RWPE1 (cell line): Measurements from ENCODE around the gene COL9A3.

Experiments
- CTCF ChIA-PET: fragments of 350-600 bp; sonication (Branson Sonifier 250); formaldehyde crosslinking; extraction: SDS; loops from one replicate; lab custom pipeline; 2021; lab: Yijun Ruan, JAX
- POLR2A ChIA-PET: fragments of 400-600 bp; formaldehyde crosslinking; extraction: SDS; loops from one replicate; lab custom pipeline; 2020; ENCODE audit warnings: antibody characterized with exemption; ENCODE audit not compliant: low non-redundant PET; lab: Yijun Ruan, JAX
- DNase-seq: peaks from one replicate; pipeline ENCODE4 v3.0.0; 2012; ENCODE audit warnings: low spot score
- H3K27ac ChIP-seq: fragments of 450-650 bp; 2 replicates; pipeline ENCODE4 v1.5.1; 2017
- CTCF ChIP-seq: fragments of 450-650 bp; conservative IDR thresholded peaks from 2 replicates; pipeline ENCODE4 v1.5.1; 2017; ENCODE audit warnings: low read depth, mild to moderate bottlenecking

Gene COL9A3

GRCh38 chr20:62839261-62839660 is 22.4 kb downstream of the COL9A3 start:
- DNase-seq, result no peak
- POLR2A ChIA-PET, result no interaction called here
- H3K27ac ChIP-seq, result no peak overlapping the region
- TF ChIP-seq CTCF, result no peak
- CTCF ChIA-PET, result interaction anchor here (0.6 kb wide), 1 partner anchor 1063 kb away, joined by 7 read pairs; no protein-coding TSS in a partner anchor

- no peak for DNase-seq
- CTCF ChIA-PET, result no interaction called here
- POLR2A ChIA-PET, result no interaction called here
- no peak for TF ChIP-seq CTCF
- H3K27ac ChIP-seq, result no peak overlapping the region
These were observed 23.0 kb downstream of the COL9A3 start for GRCh38 chr20:62839816-62840215.

GRCh38 chr20:62840244-62841197 is 23.7 kb downstream of the COL9A3 start:
- no peak for TF ChIP-seq CTCF
- DNase-seq, result no peak
- CTCF ChIA-PET, result interaction anchor here (1.6 kb wide), 1 partner anchor 18 kb away, joined by 4 read pairs; no protein-coding TSS in a partner anchor
- no peak overlapping the region for H3K27ac ChIP-seq
- POLR2A ChIA-PET, result no interaction called here

- H3K27ac ChIP-seq, result no peak overlapping the region
- DNase-seq, result no peak
- ChIA-PET POLR2A (no interaction called here), CTCF (interaction anchor here (0.6 to 1.6 kb wide), 5 partner anchors 9 to 643 kb away, joined by 3 to 6 read pairs (median 4); no protein-coding TSS in a partner anchor)
- TF ChIP-seq CTCF, result no peak
These were observed 24.9 kb downstream of the COL9A3 start for GRCh38 chr20:62841705-62842212.

GRCh38 chr20:62843656-62844055 is 26.8 kb downstream of the COL9A3 start:
- TF ChIP-seq CTCF, result no peak
- POLR2A ChIA-PET, result no interaction called here
- DNase-seq, result no peak
- CTCF ChIA-PET, result no interaction called here
- H3K27ac ChIP-seq, result no peak overlapping the region

GRCh38 chr20:62844182-62844581 is 27.3 kb downstream of the COL9A3 start:
- ChIA-PET CTCF (interaction anchor here (0.6 to 0.7 kb wide), 3 partner anchors 97 to 260 kb away, joined by 3 to 6 read pairs (median 4); no protein-coding TSS in a partner anchor), POLR2A (no interaction called here)
- no peak for DNase-seq
- no peak for TF ChIP-seq CTCF
- H3K27ac ChIP-seq, result no peak overlapping the region
